GM20431 (cell line): ENCODE data around the gene ZEB1.
"Not testable (repeated sequence)": the region's sequence is repeated elsewhere in the genome, so short reads cannot be mapped to it uniquely, and the experiment has no call there.

Experiments used
- in situ Hi-C: fragments of 300-500 bp; cut with MseI, MboI; formaldehyde crosslinking; loops from one replicate; pipeline ENCODE4 v1.15.0; 2020; ENCODE audit warnings: low sequenced_read_pairs; ENCODE audit not compliant: unreplicated experiment

The ZEB1 gene

DNA sequence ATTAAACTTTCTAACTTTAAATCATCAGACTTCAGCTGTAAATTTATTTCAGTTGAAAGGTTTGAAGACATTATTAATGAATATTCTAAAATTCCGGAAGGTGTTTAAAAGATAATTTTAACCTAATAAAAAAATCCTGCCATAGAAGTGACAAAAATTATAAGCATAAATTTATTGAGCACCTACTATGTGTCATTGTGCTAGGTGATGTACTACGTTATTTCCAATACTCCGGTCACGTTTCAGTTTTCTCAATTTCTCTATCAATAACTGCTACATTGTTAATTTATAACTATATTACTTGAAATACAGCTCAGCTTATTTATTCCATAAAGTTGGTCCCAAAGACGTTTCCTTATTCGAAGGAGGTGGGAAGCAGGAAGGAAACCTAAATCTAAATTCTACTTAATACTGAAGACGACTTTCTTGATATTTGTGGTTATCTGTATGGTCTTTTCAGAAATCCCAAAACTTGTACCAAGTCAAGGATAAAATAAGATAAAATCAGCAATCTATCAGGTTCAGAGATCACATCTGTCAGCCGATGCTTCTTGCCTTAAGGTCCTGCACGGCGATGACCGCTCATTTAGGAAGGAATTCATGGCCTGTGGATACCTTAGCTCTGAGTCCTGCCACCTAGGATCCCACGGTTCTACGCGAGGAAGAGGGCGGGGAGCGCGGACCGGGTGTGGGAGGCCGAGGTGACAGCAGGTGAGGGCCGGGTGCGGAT, 1.2 kb upstream of the ZEB1 start:
- in situ Hi-C loops = loop anchor here (25.0 kb wide), 2 partner anchors 231 to 531 kb away; no protein-coding TSS in a partner anchor

DNA sequence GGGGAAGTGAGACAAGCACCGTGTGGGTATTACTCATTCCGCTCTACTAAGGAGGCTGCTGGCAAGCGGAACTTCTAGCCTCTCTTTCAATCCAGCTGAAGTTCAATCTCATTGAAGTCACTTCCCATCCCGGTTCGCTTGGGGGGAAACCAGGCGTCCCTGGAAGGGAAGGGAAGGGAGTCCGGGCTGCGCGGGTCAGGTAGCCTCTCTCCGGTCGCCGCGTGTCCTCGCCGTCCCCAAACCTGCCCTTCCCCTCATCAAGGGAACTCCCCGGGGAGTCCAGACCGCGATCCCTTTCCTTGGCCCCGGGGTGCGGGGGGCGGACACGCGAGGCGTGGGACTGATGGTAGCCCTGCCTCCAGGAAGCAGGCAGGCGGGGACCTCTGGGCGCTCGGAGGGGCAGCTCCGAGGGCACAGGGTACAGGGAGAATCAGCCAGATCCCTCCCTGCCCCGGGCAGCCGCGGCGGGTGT, 598 bp upstream of the ZEB1 start:
- in situ Hi-C loops = loop anchor here (25.0 kb wide), 2 partner anchors 231 to 531 kb away; no protein-coding TSS in a partner anchor

DNA sequence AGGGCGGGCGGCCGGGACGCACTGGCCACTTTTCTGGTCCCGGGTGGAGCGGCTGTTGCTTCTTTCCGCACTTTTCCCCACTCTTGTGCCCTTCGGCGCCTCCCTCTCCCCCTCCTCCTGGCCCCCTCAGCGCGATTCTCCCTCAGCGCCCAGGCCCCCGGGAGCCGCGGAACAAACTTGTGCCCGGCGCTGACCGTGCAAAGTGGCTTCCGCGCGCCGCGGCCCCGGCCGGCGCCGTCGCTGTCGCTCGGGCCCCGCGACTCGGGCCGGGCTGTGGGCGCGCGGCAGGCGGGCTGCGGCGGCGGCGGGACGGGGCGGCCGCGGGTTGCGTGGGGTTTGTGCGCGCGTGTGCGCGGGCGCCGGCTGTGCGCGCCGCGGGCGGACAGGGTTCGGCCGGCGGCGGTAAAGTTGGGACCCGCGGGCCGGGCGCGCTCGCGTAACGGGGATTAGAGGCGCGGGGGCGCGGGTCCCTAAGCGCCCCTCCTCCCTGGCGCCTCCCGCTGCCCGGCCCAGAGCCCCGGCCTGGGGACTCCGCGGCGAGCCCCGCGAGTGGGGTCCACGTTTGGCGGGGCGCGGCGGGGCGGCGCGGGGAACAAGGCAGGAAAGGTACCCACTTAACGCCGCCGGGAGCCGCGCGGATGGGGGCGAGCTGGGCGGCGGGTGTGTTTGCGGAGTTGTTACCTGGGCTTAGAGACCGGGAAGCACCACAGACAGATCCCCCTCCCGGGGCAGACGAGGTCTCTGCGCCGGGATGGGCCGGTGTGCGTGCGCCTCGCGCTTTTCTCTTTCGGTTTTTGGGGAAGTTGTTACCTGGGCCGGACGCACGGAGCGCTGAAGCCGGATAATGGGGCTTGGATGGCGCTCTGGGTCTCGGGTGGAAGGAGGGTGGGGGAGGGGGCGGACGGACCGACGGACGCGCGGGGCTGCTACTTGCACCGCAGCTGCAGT, 860 bp downstream of the ZEB1 start:
- in situ Hi-C loops = loop anchor here (25.0 kb wide), 2 partner anchors 233 to 533 kb away; no protein-coding TSS in a partner anchor

DNA sequence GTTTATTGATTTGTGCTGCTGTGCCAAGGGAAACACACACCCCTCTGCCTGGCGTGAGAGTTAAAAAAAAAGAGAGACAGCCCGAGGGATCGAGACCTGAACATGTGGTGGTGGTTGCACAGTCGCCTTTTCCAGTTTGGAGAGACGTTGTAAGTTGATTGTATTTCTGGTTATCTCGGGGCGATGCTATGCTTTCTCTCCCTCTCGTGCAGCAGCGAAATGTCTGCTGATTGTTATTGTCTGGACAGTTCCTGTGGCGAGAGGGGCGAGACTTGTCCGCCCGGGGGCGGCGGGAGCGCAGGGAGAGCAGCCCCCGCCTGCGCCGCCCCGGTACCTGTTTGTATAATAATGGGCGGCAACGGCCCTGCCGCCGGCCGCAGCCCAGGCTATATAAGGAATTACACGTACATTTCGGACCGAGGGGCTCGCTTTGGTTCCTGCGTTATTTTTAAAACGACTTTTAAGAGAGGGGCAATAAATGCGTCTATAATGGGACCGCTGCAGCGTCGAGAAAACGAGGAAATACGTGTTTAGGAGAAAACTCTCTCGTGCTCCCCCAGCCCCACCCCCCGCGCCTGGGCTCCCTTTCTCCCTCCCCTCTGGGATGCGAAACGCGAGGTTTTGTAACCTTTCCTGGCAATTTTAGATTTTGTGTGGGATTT, 1.7 kb downstream of the ZEB1 start:
- in situ Hi-C loops = loop anchor here (25.0 kb wide), 2 partner anchors 233 to 533 kb away; no protein-coding TSS in a partner anchor

DNA sequence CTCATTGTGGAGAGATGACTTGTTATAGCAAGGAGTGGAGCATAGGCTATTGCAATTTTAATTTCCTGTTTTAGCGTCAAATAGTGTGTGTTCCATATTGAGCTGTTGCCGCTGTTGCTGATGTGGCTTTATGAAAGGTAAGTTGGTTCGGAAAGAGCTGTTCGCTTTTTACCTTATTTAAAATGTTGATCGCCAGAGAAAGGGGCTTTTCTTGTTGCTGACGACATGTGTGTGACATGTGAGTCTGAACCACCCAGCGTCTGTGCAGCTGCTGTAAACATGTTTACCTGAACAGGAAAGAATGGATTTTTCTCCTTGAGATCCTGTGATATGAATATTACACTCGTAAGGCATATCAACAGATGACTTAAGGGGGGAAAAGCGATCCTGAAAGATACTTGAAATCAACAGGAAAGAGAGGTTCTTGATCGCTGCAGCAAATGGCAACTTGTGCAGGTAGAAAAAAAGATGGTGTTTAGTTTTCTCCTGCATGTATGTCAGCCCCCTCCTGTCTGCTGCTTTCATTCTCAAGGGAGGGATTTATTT, 2.5 kb downstream of the ZEB1 start:
- in situ Hi-C loops = loop anchor here (25.0 kb wide), 2 partner anchors 234 to 534 kb away; no protein-coding TSS in a partner anchor

- in situ Hi-C loops = loop anchor here (25.0 kb wide), 2 partner anchors 235 to 535 kb away; no protein-coding TSS in a partner anchor
These were observed 3.6 kb downstream of the ZEB1 start for GRCh38 chr10:31322647-31323046.

- in situ Hi-C loops = no loop called here
These were observed 21.3 kb downstream of the ZEB1 start for GRCh38 chr10:31340343-31340742.

DNA sequence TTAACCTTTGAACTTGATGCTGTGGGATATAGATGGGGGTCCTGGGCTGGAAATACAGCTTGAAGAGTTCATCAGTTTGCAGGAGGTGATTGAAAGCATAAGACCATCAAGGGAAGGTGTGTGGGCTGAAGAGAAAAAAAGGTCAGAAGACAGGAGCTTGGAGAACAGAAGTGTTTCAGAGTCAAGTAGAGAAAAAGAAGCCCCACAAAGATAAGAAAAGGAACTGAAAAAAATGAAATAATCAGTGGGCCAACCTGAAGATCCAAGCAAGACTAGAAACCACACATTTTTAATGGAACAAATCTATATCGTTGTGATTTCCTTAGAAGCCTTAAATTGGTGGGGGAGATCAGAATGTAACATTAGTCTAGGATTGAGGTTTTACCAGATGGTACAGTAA, 22.5 kb downstream of the ZEB1 start:
- in situ Hi-C loops = no loop called here

GRCh38 chr10:31343009-31343408, 24.0 kb downstream of the ZEB1 start:
- in situ Hi-C loops = no loop called here

GRCh38 chr10:31343551-31343950, 24.5 kb downstream of the ZEB1 start:
- in situ Hi-C loops = no loop called here

- in situ Hi-C loops = no loop called here
These were observed 26.9 kb downstream of the ZEB1 start for GRCh38 chr10:31345886-31346285.

DNA sequence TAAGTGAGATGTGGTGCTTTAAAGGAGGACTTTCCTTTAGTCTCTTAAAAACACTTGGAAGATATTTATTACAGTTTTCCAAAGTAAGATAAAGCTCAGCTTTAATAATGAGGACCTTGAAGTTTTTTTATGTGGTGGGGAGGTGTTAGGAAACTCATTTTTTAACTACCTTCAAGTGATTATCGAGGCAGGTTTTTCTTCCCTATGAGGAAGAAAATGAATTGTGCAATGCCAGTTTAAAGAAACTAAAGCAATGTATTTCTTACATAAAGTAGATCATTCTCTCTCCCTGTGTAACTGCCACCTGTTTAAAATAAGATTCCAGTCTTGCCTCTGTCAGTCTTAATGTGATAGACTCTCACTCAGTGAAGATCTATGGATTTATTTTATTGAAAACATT, 27.9 kb downstream of the ZEB1 start:
- in situ Hi-C loops = no loop called here

DNA sequence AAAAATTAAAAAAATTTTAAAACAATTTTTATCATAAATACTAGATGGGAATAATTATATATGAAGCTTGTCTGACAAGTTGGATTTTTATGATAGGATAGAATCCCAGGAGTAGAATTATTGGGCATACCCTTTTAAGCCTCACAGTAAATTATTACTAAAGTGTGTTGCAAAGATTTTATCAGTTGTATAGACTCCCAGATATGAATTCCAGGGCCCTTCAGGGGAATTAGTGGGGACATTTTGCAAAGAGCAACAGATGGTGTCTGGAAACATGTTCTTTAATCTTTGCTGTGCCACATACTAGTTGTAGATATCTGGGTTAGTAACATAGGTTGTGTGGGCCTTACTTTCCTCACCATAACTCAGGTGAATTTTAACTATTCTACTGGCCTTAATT, 28.7 kb downstream of the ZEB1 start:
- in situ Hi-C loops = no loop called here

DNA sequence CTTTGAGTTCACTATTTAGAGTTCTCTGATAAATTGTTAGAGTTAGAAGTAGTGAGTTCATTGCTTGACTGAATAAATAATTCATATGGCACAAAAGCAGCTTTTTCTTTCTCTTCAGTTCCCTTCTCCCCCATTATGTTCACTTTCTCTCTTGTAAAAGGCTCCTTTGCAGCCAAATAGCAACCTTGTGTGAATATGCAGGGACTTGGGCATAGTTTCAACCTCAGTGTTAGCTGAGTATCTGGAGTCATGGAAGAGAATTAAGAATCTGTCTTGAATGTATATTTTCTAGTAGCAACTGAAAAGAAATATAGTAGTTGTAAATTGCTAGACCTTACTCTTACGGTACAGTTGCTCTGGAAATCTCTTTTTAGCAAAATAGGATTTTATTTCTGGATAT, 31.9 kb downstream of the ZEB1 start:
- in situ Hi-C loops = no loop called here

GRCh38 chr10:31352436-31353226, 33.6 kb downstream of the ZEB1 start:
- in situ Hi-C loops = no loop called here

DNA sequence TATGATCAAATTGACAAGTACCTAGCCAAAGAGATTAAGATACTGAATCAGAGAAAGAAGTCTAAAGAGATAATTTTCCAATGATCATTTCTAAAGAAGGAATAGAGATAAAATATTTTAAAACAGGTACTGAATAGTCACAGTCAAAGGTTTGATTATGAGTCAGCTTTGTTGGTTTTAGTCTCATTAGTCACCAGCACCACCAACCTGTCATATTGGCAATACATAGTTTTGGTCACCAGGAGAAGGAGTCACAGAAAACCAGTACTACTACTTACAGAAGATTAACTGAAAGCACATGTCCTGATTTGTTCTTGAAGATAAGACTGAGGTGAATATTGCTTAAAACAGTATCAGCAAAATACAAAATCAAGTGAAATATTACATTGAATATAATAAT, 34.6 kb downstream of the ZEB1 start:
- in situ Hi-C loops = no loop called here

GRCh38 chr10:31358688-31359330, 39.8 kb downstream of the ZEB1 start:
- in situ Hi-C loops = no loop called here

- in situ Hi-C loops = no loop called here
These were observed 41.0 kb downstream of the ZEB1 start for GRCh38 chr10:31359979-31360378.

- in situ Hi-C loops = not testable (repeated sequence)
These were observed 42.5 kb downstream of the ZEB1 start for GRCh38 chr10:31361475-31361874.
